Muscle of leg (tissue), 11 donors: ENCODE measurements around the gene OTOF. TPM values are rescaled to one million over a fixed set of nuclear protein-coding genes. Genes with fewer than 3 reads are reported as not detected.

ENCODE experiments used
- DNase-seq: peaks from one replicate; pipeline ENCODE4 v3.0.0; 2013
- H3K27ac ChIP-seq: one replicate; pipeline ENCODE4 v1.5.1; 2013; ENCODE audit warnings: mild to moderate bottlenecking, low read length, control low read depth
- H3K27me3 ChIP-seq: one replicate; pipeline ENCODE4 v1.6.1; 2013; ENCODE audit warnings: low read length; ENCODE audit not compliant: control insufficient read depth, insufficient read depth
- H3K36me3 ChIP-seq: one replicate; pipeline ENCODE4 v1.6.1; 2013; ENCODE audit warnings: low read length; ENCODE audit not compliant: control insufficient read depth, insufficient read depth
- H3K4me1 ChIP-seq: one replicate; pipeline ENCODE4 v1.6.1; 2013; ENCODE audit warnings: low read length; ENCODE audit not compliant: control insufficient read depth, insufficient read depth
- H3K4me3 ChIP-seq: one replicate; pipeline ENCODE4 v1.5.1; 2013; ENCODE audit warnings: low read length, control low read depth
- H3K9me3 ChIP-seq: replicated peaks from 2 replicates; pipeline ENCODE4 v1.6.1; 2013; ENCODE audit warnings: low read depth, low read length; ENCODE audit not compliant: control insufficient read depth
- WGBS: methylation state at CpG from one replicate; pipeline ENCODE4 v1.1.5; 2013; ENCODE audit warnings: missing lambda C conversion rate; ENCODE audit not compliant: insufficient coverage; 5-methylcytosine and 5-hydroxymethylcytosine counted together
- polyA plus RNA-seq, 8 donors: library from polyadenylated mRNA; unstranded; fragments of 120-200 nt; gene quantifications; one replicate each; pipeline versions ENCODE4 v1.2.1 to v1.2.3, GENCODE V29; 2013; ENCODE audit warnings: inconsistent platforms in 1 of 8, low replicate concordance in 1 of 8; ENCODE audit not compliant: insufficient read length in 8 of 8, insufficient read depth in 1 of 8
- total RNA-seq: library from RNA; stranded (reverse); fragments of 120-200 nt; gene quantifications from one replicate; pipeline ENCODE4 v1.2.4, GENCODE V29; 2013

The OTOF gene
- total and polyA plus RNA-seq, 9 donors, result 8.6 to 28.0 (median 17.9) TPM

DNA sequence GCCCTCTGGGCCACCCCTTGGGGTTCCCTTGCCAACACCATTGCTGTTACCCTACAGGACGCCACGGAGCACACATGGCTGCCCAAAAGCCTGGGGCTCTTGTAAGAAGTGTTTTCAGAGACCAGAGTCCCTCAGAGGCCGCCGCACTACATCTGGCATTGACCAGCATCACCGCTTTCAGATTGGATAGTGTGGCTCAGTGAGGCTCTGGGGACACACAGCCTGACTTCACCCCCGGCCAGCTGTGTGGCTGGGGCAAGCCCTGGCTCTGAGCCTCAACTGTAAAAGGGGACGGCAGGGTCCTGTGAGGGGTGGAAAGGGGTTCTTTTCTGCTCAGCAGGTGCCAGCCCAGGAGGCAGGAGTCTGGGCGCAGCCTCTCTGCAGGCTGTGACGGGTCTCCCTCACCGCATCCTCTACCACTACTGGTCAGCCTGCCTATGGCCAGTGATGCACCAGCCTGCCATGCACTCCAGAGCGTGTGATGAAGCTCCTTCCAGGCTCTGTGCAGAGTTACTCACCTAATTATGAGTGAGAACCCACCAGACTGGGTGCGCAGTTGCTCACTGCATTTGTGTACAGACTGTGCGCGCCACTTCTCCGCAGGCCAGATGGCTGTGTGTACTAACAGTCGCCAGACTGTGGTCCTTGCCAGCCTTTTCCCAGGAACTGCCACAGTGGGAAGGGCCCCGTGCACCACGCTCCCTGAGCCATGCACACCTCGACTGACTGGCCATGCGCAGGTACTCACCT is 10.7 kb upstream of the OTOF start:
- Histone ChIP-seq H3K4me1 (peaks cover 37% of the 10 kb centered on the region), H3K27me3 (no peaks in the 10 kb centered on the region), H3K4me3 (no peak overlapping the region), H3K9me3 (no peaks in the 10 kb centered on the region), H3K27ac (no peak overlapping the region), H3K36me3 (no peaks in the 10 kb centered on the region)
- DNase-seq, result no peak
- WGBS, result 75% methylated on average over 18 of the region's 20 CpGs

DNA sequence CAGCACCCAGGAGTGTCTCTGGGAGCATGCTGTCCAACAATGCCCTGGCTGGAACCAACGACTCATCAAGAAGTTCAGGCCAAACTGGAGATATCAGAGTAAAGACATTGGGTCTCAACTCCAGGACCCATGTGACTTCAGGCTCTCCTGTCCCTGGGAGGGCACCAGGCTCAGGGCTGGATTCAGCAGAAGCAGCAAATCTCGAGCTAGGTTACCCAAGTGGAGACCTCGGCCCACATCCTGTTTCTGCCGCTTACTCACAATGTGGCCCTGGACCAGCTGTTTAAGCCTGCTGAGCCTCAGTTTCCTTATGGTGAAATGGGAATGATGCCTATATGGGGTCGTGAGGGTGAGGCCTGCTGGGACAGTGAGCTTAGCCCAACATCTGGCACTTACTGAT is 9.3 kb upstream of the OTOF start:
- no peak for DNase-seq
- 79% methylated on average over 4 of the region's 5 CpGs for WGBS
- no peaks in the 10 kb centered on the region for H3K36me3 ChIP-seq

GRCh38 chr2:26486789-26487188 is 8.9 kb upstream of the OTOF start:
- peaks cover 55% of the 10 kb centered on the region for H3K4me1 ChIP-seq
- H3K4me3 ChIP-seq, result no peak overlapping the region
- no peak overlapping the region for H3K27ac ChIP-seq
- no peaks in the 10 kb centered on the region for H3K9me3 ChIP-seq
- H3K36me3 ChIP-seq, result no peaks in the 10 kb centered on the region
- WGBS, result 61% methylated on average over 2 of the region's 3 CpGs
- DNase-seq, result no peak
- no peaks in the 10 kb centered on the region for H3K27me3 ChIP-seq

More for the DNA sequence above, 9.3 kb upstream of the OTOF start:
- Histone ChIP-seq H3K9me3 (no peaks in the 10 kb centered on the region), H3K27me3 (no peaks in the 10 kb centered on the region), H3K4me3 (no peak overlapping the region), H3K4me1 (peaks cover 51% of the 10 kb centered on the region), H3K27ac (no peak overlapping the region)

DNA sequence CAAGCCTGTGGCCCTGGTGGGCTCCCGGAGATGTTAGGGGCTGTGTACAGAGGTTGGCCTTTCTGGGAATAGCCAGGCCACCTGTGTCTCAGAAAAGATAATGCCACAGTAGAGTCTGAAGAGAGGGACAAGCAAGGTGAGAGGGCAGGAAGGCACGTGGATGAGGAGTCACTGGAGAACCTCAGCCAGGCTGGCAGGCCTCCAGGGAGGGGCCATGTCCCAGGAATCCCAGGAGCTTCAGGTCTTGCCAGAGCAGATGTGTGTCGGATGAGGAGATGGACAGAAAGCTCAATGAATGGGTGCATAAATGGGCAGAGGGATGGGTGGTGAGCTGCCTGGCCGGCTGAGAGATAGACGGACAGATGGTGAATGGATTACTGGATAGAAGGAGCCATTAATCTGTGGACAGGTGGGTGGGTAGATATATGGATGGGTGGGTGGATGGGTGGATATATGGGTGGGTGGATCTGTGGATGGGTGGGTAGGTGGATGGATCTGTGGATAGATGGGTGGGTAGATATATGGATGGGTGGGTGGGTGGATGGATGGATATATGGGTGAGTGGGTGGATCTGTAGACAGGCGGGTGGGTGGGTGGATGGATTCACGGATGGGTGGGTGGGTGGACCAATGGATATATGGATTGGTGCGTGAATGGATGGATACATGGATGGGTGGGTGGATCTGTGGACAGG is 7.9 kb upstream of the OTOF start:
- DNase-seq, result no peak

DNA sequence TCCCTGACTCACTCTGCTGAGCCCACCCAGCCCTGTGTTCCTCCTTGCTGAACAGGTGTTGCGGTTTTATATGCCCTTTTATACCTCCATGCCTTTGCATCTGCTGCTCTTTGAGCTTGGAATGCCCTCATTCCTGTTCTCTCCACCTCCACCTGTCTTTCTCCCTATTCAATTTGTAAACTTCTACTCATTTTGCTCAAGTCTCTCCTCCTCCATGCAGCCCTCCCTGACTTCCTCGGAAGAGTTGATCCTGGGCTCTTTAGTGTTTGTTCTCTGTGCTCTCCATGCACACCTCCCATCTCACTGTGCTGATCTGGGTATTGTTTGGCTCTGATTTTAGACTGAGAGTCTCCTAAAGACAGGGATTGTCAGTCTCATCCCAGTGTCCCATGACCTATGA is 7.2 kb upstream of the OTOF start:
- H3K4me3 ChIP-seq, result no peak overlapping the region
- H3K27me3 ChIP-seq, result no peaks in the 10 kb centered on the region
- H3K9me3 ChIP-seq, result no peaks in the 10 kb centered on the region
- DNase-seq, result no peak
- H3K27ac ChIP-seq, result no peak overlapping the region
- peaks cover 69% of the 10 kb centered on the region for H3K4me1 ChIP-seq
- WGBS, result 100% methylated on average over 1 of the region's 2 CpGs
- H3K36me3 ChIP-seq, result no peaks in the 10 kb centered on the region

More for the DNA sequence above, 7.9 kb upstream of the OTOF start:
- Histone ChIP-seq H3K27ac (no peak overlapping the region), H3K4me1 (peaks cover 62% of the 10 kb centered on the region), H3K4me3 (no peak overlapping the region), H3K9me3 (no peaks in the 10 kb centered on the region), H3K27me3 (no peaks in the 10 kb centered on the region), H3K36me3 (no peaks in the 10 kb centered on the region)
- 76% methylated on average over 8 of the region's 8 CpGs for WGBS

GRCh38 chr2:26484579-26484978 is 6.7 kb upstream of the OTOF start:
- peak overlapping the region; percentile 91 for H3K27ac ChIP-seq
- no peaks in the 10 kb centered on the region for H3K9me3 ChIP-seq
- peak; percentile 25 for DNase-seq
- no peaks in the 10 kb centered on the region for H3K36me3 ChIP-seq
- peaks cover 74% of the 10 kb centered on the region for H3K4me1 ChIP-seq
- no peak overlapping the region for H3K4me3 ChIP-seq
- 82% methylated on average over 3 of the region's 4 CpGs for WGBS
- H3K27me3 ChIP-seq, result no peaks in the 10 kb centered on the region

GRCh38 chr2:26483957-26484565 is 6.1 kb upstream of the OTOF start:
- Histone ChIP-seq H3K4me3 (no peak overlapping the region), H3K4me1 (peaks cover 78% of the 10 kb centered on the region), H3K27ac (peak overlapping the region; percentile 91), H3K9me3 (no peaks in the 10 kb centered on the region), H3K27me3 (no peaks in the 10 kb centered on the region), H3K36me3 (no peaks in the 10 kb centered on the region)
- DNase-seq, result peak; percentile 83
- 85% methylated on average over 5 of the region's 13 CpGs for WGBS

DNA sequence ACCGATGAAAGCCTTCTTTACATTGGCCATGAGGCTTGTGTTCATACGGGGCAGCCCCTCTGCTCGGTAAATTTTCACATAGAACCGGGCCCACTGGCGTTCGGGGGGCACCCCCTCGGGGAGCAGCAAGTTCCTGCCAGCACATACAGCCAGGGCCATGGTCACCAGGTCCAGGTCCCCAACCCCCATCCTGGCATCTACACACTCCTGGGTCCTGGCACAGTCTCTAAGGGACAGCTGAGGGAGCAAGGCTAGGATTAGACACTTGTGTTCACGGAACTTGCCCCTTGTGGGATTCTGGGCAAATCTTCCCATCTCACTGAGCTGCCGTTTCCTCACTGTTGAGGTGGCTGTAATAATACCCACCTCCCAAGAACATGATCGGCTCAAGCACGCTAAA is 5.6 kb upstream of the OTOF start:
- Histone ChIP-seq H3K4me3 (no peak overlapping the region), H3K27ac (peak overlapping the region; percentile 91), H3K27me3 (no peaks in the 10 kb centered on the region), H3K36me3 (no peaks in the 10 kb centered on the region), H3K9me3 (no peaks in the 10 kb centered on the region), H3K4me1 (peaks cover 82% of the 10 kb centered on the region)
- DNase-seq, result peak; percentile 71
- WGBS, result 74% methylated on average over 7 of the region's 11 CpGs

- Histone ChIP-seq H3K27me3 (no peaks in the 10 kb centered on the region), H3K9me3 (no peaks in the 10 kb centered on the region), H3K36me3 (no peaks in the 10 kb centered on the region), H3K4me1 (peaks cover 87% of the 10 kb centered on the region), H3K27ac (peak overlapping the region; percentile 91), H3K4me3 (no peak overlapping the region)
- no peak for DNase-seq
- WGBS, result 97% methylated on average over 6 of the region's 11 CpGs
These were observed 5.1 kb upstream of the OTOF start for GRCh38 chr2:26483027-26483326.

DNA sequence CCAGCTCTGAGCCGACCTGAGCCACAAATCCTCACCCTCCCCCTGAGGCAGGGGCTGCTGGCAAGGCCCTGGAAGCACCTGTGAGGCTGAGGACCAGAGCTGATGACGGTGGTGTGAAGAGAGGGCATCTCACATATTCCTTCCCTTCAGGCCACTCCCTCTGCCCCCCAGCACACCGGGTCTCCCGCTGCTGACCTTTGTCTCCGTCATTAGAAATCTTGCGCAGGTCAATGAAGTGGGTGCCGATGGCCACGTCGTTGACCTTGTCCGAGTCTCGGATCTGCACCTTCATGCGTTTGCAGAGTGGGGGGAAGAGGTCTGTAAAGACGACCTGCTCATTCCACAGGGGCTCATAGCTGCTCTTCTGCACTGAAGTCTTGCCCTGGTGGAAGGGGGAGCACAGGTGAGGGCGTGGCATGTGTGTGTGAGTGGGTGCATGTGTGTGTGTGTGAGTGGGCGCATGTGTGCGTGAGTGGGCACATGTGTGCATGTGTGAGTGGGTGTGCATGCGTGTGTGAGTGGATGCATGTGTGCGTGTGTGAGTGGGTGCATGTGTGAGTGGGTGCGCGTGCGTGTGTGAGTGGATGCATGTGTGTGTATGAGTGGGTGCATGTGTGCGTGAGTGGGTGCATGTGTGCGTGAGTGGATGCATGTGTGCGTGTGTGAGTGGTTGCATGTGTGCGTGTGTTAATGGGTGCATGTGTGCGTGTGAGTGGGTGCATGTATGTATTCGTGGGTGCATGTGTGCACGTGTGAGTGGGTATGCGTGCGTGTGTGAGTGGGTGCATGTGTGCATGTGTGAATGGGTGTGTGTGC is 4.5 kb upstream of the OTOF start:
- peak overlapping the region; percentile 91 for H3K27ac ChIP-seq
- DNase-seq, result no peak
- H3K4me1 ChIP-seq, result peaks cover 88% of the 10 kb centered on the region
- H3K4me3 ChIP-seq, result no peak overlapping the region
- no peaks in the 10 kb centered on the region for H3K27me3 ChIP-seq
- H3K36me3 ChIP-seq, result no peaks in the 10 kb centered on the region
- WGBS, result 88% methylated on average over 26 of the region's 30 CpGs
- no peaks in the 10 kb centered on the region for H3K9me3 ChIP-seq
